GM19395 (cell line): ENCODE results near the gene FRG2C.
"Not testable (repeated sequence)": the region's sequence is repeated elsewhere in the genome, so short reads cannot be mapped to it uniquely, and the experiment has no call there.

ENCODE experiments used
- ATAC-seq: cut with Tn5 transposase; IDR thresholded peaks from one replicate; pipeline ENCODE4 v1.9.1; 2021; ENCODE audit warnings: mild to moderate bottlenecking, moderate library complexity; ENCODE audit not compliant: unreplicated experiment

FRG2C gene

DNA sequence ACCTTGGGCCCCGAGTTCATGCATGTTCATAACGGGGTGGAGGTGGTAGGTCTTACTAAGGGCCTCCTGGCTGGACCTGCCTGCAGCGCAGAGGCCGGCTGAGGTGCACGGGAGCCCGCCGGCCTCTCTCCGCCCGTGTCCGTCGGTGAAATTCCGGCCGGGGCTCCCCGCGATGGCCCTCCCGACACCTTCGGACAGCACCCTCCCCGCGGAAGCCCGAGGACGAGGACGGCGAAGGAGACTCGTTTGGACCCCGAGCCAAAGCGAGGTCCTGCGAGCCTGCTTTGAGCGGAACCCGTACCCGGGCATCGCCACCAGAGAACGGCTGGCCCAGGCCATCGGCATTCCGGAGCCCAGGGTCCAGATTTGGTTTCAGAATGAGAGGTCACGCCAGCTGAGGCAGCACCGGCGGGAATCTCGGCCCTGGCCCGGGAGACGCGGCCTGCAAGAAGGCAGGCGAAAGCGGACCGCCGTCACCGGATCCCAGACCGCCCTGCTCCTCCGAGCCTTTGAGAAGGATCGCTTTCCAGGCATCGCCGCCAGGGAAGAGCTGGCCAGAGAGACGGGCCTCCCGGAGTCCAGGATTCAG is 4.7 kb downstream of the FRG2C start:
- not testable (repeated sequence) for ATAC-seq

DNA sequence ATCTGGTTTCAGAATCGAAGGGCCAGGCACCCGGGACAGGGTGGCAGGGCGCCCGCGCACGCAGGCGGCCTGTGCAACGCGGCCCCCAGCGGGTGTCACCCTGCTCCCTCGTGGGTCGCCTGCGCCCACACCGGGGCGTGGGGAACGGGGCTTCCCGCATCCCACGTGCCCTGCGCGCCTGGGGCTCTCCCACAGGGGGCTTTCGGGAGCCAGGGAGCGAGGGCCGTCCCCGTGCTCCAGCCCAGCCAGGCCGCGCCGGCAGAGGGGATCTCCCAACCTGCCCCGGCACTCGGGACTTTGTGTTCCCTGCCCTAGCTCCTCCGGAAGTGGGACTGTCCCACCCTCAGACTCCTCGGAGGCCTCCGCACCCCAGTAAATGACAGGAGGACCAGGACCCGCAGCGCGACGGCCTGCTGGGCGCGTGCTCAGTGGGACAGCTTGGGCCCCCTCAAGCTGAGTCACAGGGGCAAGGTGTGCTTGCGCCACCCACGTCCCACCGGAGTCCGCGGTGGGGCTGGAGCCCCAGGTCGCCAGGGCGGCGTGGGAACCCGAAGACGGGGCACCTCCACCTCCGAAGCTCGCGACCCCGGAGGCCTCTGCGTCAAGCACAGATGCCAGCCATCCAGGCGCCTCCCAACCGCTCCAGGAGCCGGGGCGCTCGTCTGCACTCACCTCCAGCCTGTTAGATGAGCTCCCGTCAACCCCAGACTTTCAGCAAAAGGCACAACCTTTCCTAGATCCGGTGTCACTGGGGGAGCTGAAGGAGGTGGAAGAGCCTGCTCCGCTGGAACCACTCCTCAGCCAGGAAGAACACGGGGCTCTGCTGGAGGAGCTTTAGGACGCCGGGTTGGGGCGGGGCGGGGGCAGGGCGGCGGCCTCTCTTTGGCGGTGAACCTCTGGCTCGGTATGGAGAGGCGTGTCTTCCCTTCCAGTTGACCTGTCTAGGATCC is 5.5 kb downstream of the FRG2C start:
- ATAC-seq, result not testable (repeated sequence)

DNA sequence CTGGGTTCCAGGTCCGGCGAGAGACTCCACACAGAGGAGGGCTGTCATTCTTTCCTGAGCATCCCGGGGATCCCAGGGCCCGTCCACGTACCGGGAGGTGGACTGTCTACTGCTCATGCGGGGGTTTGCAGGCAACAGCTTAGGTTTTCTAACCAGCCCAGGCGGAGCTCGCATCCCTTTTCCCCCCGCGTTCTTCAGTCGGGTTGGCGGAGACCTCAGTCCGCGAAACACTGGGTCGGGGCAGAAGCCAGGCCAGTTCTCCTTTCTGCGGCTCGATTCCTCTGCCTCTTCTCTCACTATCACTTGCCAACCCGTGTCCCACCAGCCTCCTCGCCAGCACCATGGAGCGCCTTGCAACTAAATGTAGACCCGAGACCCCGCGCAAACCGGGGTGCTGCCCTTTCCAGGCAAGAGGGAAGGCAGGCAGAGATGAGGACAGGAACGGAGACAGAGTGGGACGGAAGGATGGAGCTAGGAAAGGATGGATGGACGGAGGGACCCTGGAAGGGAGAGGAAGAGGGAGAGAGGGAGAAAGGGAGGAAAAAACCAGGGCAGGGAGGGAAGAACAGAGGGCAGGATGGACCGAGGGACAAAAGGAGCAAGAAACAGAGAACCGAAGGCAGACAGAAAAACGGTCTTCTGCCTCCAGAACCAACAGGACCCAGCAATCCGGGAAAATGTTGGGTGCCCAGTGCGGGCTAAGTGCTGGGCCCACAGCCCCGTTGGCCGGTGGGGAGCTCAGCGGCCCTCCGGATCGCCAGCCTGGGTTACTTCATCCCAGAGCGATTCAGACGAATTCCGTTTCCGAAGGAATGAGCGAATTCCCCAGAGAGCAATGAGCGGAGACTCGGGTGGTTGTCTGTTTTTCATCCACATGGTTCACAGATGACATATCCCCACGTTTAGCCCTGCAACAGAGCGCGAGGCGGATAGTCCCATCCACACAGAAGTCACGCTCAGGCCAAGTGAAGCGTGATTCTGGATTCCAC is 6.5 kb downstream of the FRG2C start:
- ATAC-seq, result not testable (repeated sequence)

DNA sequence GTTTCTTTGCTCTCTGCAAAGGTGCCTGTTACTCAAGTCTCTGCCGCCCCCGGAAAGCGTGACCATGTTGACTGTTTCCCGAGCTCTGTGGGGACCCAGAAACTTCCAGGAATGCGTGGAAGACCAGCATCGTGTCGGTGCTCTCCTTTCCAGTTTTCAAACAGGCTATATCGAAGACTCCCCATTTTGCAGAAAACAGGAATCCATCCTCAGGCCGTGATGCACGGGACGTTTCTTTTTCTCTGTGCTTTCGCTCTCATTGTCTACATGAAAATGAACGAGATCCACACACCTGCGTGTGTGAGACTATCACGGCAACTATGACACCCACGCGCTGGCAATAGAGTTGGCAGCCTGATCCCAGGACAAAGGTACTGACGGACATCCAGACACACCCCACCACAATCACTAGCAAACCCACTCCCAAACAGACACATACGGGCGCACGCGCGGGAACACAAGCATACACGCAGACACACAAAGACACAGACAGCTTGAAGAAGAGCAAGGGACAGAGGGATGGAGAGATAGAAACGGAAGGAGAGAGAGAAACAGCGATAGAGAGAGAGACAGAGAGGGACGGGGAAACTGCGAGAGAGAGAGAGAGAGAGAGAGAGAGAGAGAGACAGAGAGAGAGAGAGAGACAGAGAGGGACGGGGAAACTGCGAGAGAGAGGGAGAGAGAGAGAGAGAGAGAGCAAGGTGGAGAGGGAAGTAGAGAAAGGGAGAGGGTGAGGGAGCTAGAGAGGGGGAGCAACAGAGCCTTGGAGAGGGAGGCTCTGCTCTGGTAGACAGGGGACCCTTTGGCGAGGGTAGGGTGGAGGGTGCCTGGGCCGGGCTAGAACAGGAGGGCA is 7.4 kb downstream of the FRG2C start:
- ATAC-seq, result not testable (repeated sequence)

DNA sequence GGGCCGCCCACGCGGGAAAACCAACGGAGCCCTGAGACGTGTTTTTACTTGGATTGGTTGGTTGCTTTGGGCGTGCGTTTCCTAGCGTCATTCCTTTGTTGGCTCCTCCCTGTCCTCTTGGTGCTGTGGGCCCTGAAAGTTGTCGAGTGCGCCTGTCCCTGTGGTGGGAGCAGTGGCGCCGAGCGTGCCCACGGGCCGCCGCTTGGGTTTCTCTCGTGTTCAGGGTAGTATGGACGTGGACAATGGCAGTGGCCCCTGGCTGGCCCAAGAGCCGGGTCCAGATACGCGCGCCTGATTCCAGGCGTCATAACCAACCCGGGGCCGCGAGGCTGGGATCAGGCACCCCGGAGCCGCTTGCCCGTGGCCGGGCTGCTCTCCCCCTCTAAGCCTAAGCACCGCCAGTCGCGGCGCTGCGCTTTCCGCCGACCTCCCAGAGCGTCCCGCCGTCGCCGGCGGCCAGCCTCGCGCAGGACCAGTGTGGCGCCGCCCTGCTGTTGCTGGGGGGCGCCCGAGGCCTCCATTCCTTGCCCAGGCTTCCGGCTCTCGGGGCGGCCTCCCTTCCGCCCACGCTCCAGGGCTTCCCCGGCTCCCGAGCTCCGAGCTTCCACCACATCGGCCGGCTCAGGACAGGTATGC is 8.1 kb downstream of the FRG2C start:
- not testable (repeated sequence) for ATAC-seq

DNA sequence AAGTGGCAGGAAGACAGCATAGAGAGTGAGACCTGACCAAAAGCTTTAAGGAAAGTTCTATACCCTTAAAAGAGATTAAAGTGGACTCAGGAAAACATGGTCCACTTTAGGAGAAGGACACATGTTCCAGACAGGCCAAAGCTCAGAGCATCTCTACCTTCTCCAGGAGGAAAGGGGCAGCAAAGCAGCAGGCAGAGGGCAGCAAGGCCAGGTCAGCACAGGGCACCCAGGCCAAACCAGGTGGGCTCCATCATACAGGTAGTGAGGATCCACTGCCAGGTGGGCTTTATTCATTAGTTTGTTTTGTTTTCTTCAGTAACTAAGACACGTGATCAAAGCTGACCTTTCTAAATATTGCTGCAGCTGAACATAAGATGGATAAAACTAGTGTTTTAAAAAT is 19.8 kb downstream of the FRG2C start:
- ATAC-seq, result not testable (repeated sequence)

DNA sequence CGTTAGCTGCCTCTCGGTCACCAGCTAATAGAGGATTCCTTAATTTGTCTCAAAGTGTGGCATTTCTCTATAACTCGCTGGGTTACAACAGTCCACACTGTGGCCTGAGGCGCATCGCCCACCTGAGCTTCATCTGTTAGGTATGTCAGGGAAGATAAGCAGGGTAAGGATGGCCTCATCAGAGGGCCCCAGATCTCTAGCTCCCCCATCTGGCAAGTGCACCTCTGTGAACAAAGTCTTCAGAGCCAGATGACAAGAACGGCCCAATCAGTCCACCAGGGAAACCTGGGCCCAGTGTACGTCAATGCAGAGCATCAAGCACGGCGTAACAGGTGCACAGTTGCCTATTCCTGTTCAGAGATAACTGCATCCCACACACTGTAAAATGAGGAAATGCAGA is 23.2 kb downstream of the FRG2C start:
- no peak for ATAC-seq

DNA sequence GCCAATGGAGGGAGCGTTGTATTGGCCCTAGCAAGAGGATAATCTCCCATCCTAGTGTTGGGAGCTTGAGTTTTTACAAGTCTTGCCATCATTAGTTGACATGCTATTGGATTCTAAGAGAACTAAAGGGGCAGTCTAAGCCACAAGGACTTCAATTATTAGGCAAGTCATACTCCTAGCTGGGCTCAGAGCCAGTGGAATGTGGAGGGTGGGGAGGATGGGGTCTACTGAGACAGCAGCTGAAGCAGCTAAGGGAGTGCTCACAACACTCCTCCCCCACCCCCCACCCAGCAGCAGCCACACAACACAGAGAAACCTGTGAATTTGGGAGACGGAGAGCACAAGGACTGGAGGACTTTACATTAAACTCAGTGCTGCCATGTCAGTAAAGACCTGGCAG is 27.9 kb downstream of the FRG2C start:
- ATAC-seq, result no peak
